Suprapubic skin (tissue), 4 donors: ENCODE data around the gene SPATA33. TPM values are rescaled to one million over a fixed set of nuclear protein-coding genes. Genes with fewer than 3 reads are reported as not detected.

Experiments
- DNase-seq, 2 donors: peaks; one replicate each; pipeline ENCODE4 v3.0.0-alpha.2; 2019; ENCODE audit warnings: low spot score in 2 of 2
- H3K27ac ChIP-seq: fragments of 200-600 bp; sonication (generic); one replicate; pipeline ENCODE4 v1.5.1; 2019
- H3K27me3 ChIP-seq: fragments of 200-600 bp; sonication (generic); one replicate; pipeline ENCODE4 v1.5.1; 2019
- H3K36me3 ChIP-seq: fragments of 200-600 bp; sonication (generic); one replicate; pipeline ENCODE4 v1.5.1; 2019
- H3K4me1 ChIP-seq: fragments of 200-600 bp; sonication (generic); one replicate; pipeline ENCODE4 v1.5.1; 2019
- H3K4me3 ChIP-seq: fragments of 200-600 bp; sonication (generic); one replicate; pipeline ENCODE4 v1.5.1; 2019; ENCODE audit warnings: mild to moderate bottlenecking
- H3K9me3 ChIP-seq: fragments of 200-600 bp; sonication (generic); one replicate; pipeline ENCODE4 v1.5.1; 2019
- CTCF ChIP-seq, 2 donors: fragments of 200-600 bp in 1 of 2; fragments of 450-650 bp in 1 of 2; sonication (generic) in 1 of 2; IDR thresholded peaks; one replicate each; pipeline ENCODE4 v1.5.1; 2016 to 2019; ENCODE audit warnings: antibody characterized with exemption in 2 of 2, mild to moderate bottlenecking in 1 of 2, moderate library complexity in 1 of 2
- EP300 ChIP-seq: sonication (generic); formaldehyde crosslinking; IDR thresholded peaks from one replicate; pipeline ENCODE4 v1.6.1; 2017; ENCODE audit warnings: antibody characterized with exemption
- POLR2A ChIP-seq, 2 donors: fragments of 450-650 bp; IDR thresholded peaks; one replicate each; pipeline ENCODE4 v1.6.1; 2017; ENCODE audit warnings: antibody characterized with exemption in 2 of 2, mild to moderate bottlenecking in 2 of 2, moderate library complexity in 2 of 2
- POLR2AphosphoS5 ChIP-seq, 3 donors: sonication (generic); formaldehyde crosslinking; IDR thresholded peaks; one replicate each; pipeline ENCODE4 v1.6.1; 2017; ENCODE audit warnings: antibody characterized with exemption in 3 of 3
- WGBS: methylation state at CpG from one replicate; pipeline ENCODE4 v1.1.5; 2018; 5-methylcytosine and 5-hydroxymethylcytosine counted together
- total RNA-seq, 4 donors: library from RNA; depleted of rRNA; stranded (reverse); fragments of >200 nt; gene quantifications; one replicate each; pipeline ENCODE4 v1.1.0, GENCODE V29; 2016

Gene SPATA33
- total RNA-seq, 4 donors from 2014 or later = 3.2 to 9.7 (median 4.4) TPM

DNA sequence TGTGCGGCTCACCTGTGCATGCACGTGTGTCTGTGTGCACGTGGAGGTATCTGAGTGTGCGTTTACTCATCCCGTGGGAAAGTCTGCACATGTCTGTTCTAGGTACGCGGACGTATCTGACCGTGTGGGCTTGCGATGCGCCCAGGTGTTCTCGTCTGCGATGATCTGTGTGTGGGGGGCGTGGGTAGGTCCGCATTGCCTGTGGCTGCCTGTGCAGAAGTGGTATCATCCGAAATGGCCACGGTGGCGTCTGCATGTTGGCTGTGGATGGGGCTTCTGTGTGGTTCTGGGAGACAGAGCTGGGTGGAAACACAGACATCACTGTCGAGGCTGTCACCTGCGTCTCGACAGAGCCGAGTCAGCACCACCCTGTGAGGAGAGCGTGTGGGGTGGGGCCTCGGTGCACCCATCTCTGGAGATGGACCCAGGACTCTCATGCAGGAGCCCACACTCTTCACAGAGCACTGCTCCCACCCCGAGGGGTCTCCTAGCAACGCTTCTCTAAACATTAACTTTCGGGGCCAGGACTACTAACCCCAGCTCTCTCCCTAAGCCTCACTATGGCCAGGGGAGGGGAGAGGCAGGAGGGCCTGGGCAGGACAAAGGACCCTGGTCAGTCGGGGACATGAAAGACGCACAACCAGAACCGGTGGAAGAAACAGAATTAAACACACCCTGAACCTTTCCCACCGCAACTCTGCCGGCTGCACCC, 35.8 kb upstream of the SPATA33 start:
- TF ChIP-seq POLR2AphosphoS5 (IDR thresholded peaks at IDR 0.05) = no peak
- TF ChIP-seq POLR2A (IDR thresholded peaks at IDR 0.05) = no peak
- no peak for TF ChIP-seq CTCF (IDR thresholded peaks at IDR 0.05)
- TF ChIP-seq EP300 = no peak
- no peak overlapping the region for H3K27ac ChIP-seq
- no peaks in the 10 kb centered on the region for H3K9me3 ChIP-seq
- peaks cover 32% of the 10 kb centered on the region for H3K27me3 ChIP-seq
- WGBS = 68% methylated on average over 23 of the region's 32 CpGs
- no peaks in the 10 kb centered on the region for H3K36me3 ChIP-seq
- peaks cover 15% of the 10 kb centered on the region for H3K4me1 ChIP-seq
- no peak overlapping the region for H3K4me3 ChIP-seq
- DNase-seq = no peak

DNA sequence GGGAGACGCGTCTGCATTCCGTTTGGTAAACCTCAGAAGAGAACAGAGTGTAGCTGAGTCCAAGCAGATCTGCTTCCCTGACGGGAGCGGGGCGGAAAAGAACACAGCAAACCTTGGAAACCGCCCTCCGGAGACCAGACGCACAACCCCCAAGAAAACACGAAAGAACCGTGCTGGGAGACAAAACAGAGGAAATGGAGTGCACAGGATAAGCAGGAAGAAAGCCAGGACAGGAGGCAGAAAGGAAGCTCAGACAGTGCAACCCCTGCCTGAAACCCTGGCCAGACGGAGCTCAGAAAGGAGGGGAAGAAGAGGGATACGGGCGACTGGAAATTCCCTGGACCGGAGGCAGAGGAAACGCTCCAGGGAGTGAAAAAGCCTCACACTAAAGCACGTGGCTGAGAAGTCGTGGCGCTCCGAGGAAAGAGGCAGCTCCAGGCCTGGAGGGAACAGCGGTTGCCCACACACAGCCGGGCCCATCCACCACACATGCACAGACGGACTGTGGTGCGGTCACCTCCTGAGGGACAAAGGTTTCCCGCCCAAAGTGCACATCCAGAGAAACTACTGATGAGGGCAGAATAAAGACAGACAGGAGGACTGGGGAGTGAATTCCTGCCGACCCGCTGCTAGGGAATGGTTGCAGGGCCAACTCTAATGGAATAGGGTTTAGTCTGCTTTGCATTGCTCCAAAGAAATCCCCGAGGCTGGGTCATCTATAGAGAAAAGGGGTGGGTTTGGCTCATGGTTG, 34.0 kb upstream of the SPATA33 start:
- Histone ChIP-seq H3K4me1 (peaks cover 11% of the 10 kb centered on the region), H3K4me3 (no peak overlapping the region), H3K27ac (no peak overlapping the region), H3K36me3 (no peaks in the 10 kb centered on the region), H3K9me3 (no peaks in the 10 kb centered on the region), H3K27me3 (peaks cover 32% of the 10 kb centered on the region)
- no peak for TF ChIP-seq EP300
- no peak for TF ChIP-seq POLR2A (IDR thresholded peaks at IDR 0.05)
- no peak for TF ChIP-seq POLR2AphosphoS5 (IDR thresholded peaks at IDR 0.05)
- WGBS = 20% methylated on average over 27 of the region's 28 CpGs
- DNase-seq = no peak

- Histone ChIP-seq H3K27me3 (peaks cover 31% of the 10 kb centered on the region), H3K4me3 (no peak overlapping the region), H3K36me3 (no peaks in the 10 kb centered on the region), H3K27ac (no peak overlapping the region), H3K9me3 (no peaks in the 10 kb centered on the region), H3K4me1 (peaks cover 11% of the 10 kb centered on the region)
- TF ChIP-seq CTCF (IDR thresholded peaks at IDR 0.05) (no peak), POLR2AphosphoS5 (IDR thresholded peaks at IDR 0.05) (no peak), POLR2A (IDR thresholded peaks at IDR 0.05) (no peak), EP300 (no peak)
- WGBS = 54% methylated on average over 20 of the region's 21 CpGs
- DNase-seq = no peak
Observed at GRCh38 chr16:89624777-89625761, 32.6 kb upstream of the SPATA33 start.

GRCh38 chr16:89629827-89630610, 27.6 kb upstream of the SPATA33 start:
- no peak for DNase-seq
- 93% methylated on average over 14 of the region's 17 CpGs for WGBS
- no peak overlapping the region for H3K4me3 ChIP-seq
- peaks cover 7% of the 10 kb centered on the region for H3K4me1 ChIP-seq
- TF ChIP-seq EP300 (no peak), CTCF (IDR thresholded peaks at IDR 0.05) (no peak), POLR2A (IDR thresholded peaks at IDR 0.05) (no peak), POLR2AphosphoS5 (IDR thresholded peaks at IDR 0.05) (no peak)
- H3K36me3 ChIP-seq = no peaks in the 10 kb centered on the region
- peaks cover 29% of the 10 kb centered on the region for H3K27me3 ChIP-seq
- H3K27ac ChIP-seq = no peak overlapping the region
- no peaks in the 10 kb centered on the region for H3K9me3 ChIP-seq
